CD4-positive, alpha-beta T cell (primary cell): Measurements from ENCODE around the gene TSBP1. TPM values are rescaled to one million over a fixed set of nuclear protein-coding genes. Genes with fewer than 3 reads are reported as not detected.

Experiments used
- ATAC-seq: fragments of 200-7000 bp; cut with Tn5 transposase; one replicate; pipeline ENCODE4 v1.10.0; 2022; ENCODE audit warnings: mild to moderate bottlenecking; ENCODE audit not compliant: poor library complexity
- CTCF ChIA-PET: fragments of 350-600 bp; sonication (Branson Sonifier 250); formaldehyde crosslinking; loops from one replicate; lab custom pipeline; 2021; ENCODE audit warnings: antibody characterized with exemption, inconsistent platforms; lab: Charles Lee
- POLR2A ChIA-PET: fragments of 350-600 bp; sonication (Branson Sonifier 250); formaldehyde crosslinking; loops from one replicate; lab custom pipeline; 2021; ENCODE audit warnings: antibody characterized with exemption, inconsistent platforms; lab: Charles Lee
- DNase-seq, 14 experiments: peaks; one replicate each; pipeline ENCODE4 v3.0.0-alpha.2; 2013 to 2020; ENCODE audit warnings: mixed read lengths in 2 of 14
- H3K27ac ChIP-seq, 2 donors: one replicate each; pipeline versions ENCODE4 v1.5.1 to v1.7.0; 2013; ENCODE audit warnings: low read length in 2 of 2, low read depth in 1 of 2, mild to moderate bottlenecking in 1 of 2
- H3K27me3 ChIP-seq, 2 experiments: 1 replicate in 1 of 2; 2 replicates in 1 of 2; pipeline versions ENCODE4 v1.6.1 to v1.7.0; 2013; ENCODE audit warnings: low read length in 2 of 2, control low read depth in 1 of 2, mild to moderate bottlenecking in 1 of 2, moderate library complexity in 1 of 2; ENCODE audit not compliant: insufficient read depth in 2 of 2, control insufficient read depth in 1 of 2
- H3K36me3 ChIP-seq: one replicate; pipeline ENCODE4 v1.6.1; 2013; ENCODE audit warnings: low read length, control low read depth; ENCODE audit not compliant: insufficient read depth
- H3K4me1 ChIP-seq: one replicate; pipeline ENCODE4 v1.6.1; 2013; ENCODE audit warnings: low read length, control low read depth; ENCODE audit not compliant: insufficient read depth
- H3K4me3 ChIP-seq: one replicate; pipeline ENCODE4 v1.5.1; 2013; ENCODE audit warnings: mild to moderate bottlenecking, low read length, moderate library complexity
- H3K9me3 ChIP-seq, 2 experiments: 1 replicate in 1 of 2; 2 replicates in 1 of 2; pipeline versions ENCODE4 v1.6.1 to v1.7.0; 2013; ENCODE audit warnings: low read length in 2 of 2, mild to moderate bottlenecking in 2 of 2, control low read depth in 1 of 2, moderate library complexity in 1 of 2; ENCODE audit not compliant: control insufficient read depth in 1 of 2, insufficient read depth in 1 of 2
- H3K27ac Mint-ChIP-seq: one replicate; pipeline ENCODE4 v1.8.0; 2020; ENCODE audit warnings: mixed read lengths
- H3K27me3 Mint-ChIP-seq: one replicate; pipeline ENCODE4 v1.8.0; 2021; ENCODE audit warnings: mixed read lengths
- H3K36me3 Mint-ChIP-seq: one replicate; pipeline ENCODE4 v1.8.0; 2021; ENCODE audit warnings: low read depth, mixed read lengths
- H3K4me1 Mint-ChIP-seq: one replicate; pipeline ENCODE4 v1.8.0; 2021; ENCODE audit warnings: low read depth, mixed read lengths
- H3K4me3 Mint-ChIP-seq: one replicate; pipeline ENCODE4 v1.8.0; 2020; ENCODE audit warnings: mild to moderate bottlenecking, mixed read lengths
- H3K9me3 Mint-ChIP-seq: one replicate; pipeline ENCODE4 v1.8.0; 2020; ENCODE audit warnings: mixed read lengths
- CTCF ChIP-seq: fragments of 200-600 bp; IDR thresholded peaks from one replicate; pipeline ENCODE4 v1.8.0; 2022; ENCODE audit warnings: antibody characterized with exemption, mild to moderate bottlenecking
- intact Hi-C, 2 experiments: fragments of 100-400 bp; cut with DNase I in 1 of 2; cut with micrococcal nuclease in 1 of 2; formaldehyde crosslinking; loops; one replicate each; pipeline versions ENCODE4 v1.15.1 to v1.9.0; 2023 to 2025; cut with DNase I, micrococcal nuclease
- total RNA-seq, 174 experiments: library from RNA in 2 of 174; stranded (reverse) in 2 of 174; gene quantifications; one replicate each; pipeline ENCODE4 v1.2.3 and lab custom pipeline; 2021 to 2026

Gene TSBP1
- total RNA-seq, 2 experiments from 2014 or later, result not detected

- Mint-ChIP-seq H3K27ac (no peak overlapping the region), H3K4me1 (no peaks in the 10 kb centered on the region), H3K4me3 (no peak overlapping the region), H3K27me3 (peaks cover 44% of the 10 kb centered on the region), H3K9me3 (no peaks in the 10 kb centered on the region), H3K36me3 (no peaks in the 10 kb centered on the region)
- CTCF ChIA-PET, result no interaction called here
- POLR2A ChIA-PET, result no interaction called here
- H3K36me3 ChIP-seq, result no peaks in the 10 kb centered on the region
- H3K27me3 ChIP-seq, result peaks cover 7 to 11% of the 10 kb centered on the region in 2 experiments
- no peak for DNase-seq
- no peaks in the 10 kb centered on the region for H3K9me3 ChIP-seq
- intact Hi-C loops, result no loop called here
- H3K4me3 ChIP-seq, result no peak overlapping the region
- TF ChIP-seq CTCF, result no peak
- no peaks in the 10 kb centered on the region for H3K4me1 ChIP-seq
- no peak for ATAC-seq
- no peak overlapping the region for H3K27ac ChIP-seq
These were observed 31.1 kb upstream of the TSBP1 start for GRCh38 chr6:32402812-32403211.

GRCh38 chr6:32401284-32401963, 29.7 kb upstream of the TSBP1 start:
- Mint-ChIP-seq H3K4me1 (no peaks in the 10 kb centered on the region), H3K36me3 (no peaks in the 10 kb centered on the region), H3K4me3 (no peak overlapping the region), H3K9me3 (no peaks in the 10 kb centered on the region), H3K27me3 (peaks cover 30% of the 10 kb centered on the region), H3K27ac (no peak overlapping the region)
- Histone ChIP-seq H3K27ac (no peak overlapping the region), H3K4me3 (no peak overlapping the region), H3K4me1 (no peaks in the 10 kb centered on the region), H3K36me3 (no peaks in the 10 kb centered on the region), H3K9me3 (no peaks in the 10 kb centered on the region), H3K27me3 (peaks cover 7% of the 10 kb centered on the region in 2 experiments)
- POLR2A ChIA-PET, result no interaction called here
- intact Hi-C loops, result no loop called here
- CTCF ChIA-PET, result interaction anchor here (0.8 kb wide), 1 partner anchor 12 kb away, joined by 3 read pairs; no protein-coding TSS in a partner anchor
- ATAC-seq (no peak), DNase-seq (no peak)
- no peak for TF ChIP-seq CTCF

- Histone ChIP-seq H3K27ac (no peak overlapping the region), H3K27me3 (no peaks in the 10 kb centered on the region), H3K4me1 (no peaks in the 10 kb centered on the region), H3K4me3 (no peak overlapping the region), H3K9me3 (no peaks in the 10 kb centered on the region), H3K36me3 (no peaks in the 10 kb centered on the region)
- Mint-ChIP-seq H3K27me3 (peaks cover 18% of the 10 kb centered on the region), H3K4me3 (no peak overlapping the region), H3K36me3 (no peaks in the 10 kb centered on the region), H3K9me3 (no peaks in the 10 kb centered on the region), H3K27ac (no peak overlapping the region), H3K4me1 (no peaks in the 10 kb centered on the region)
- intact Hi-C loops, result no loop called here
- ATAC-seq, result no peak
- ChIA-PET CTCF (no interaction called here), POLR2A (no interaction called here)
- no peak for DNase-seq
- no peak for TF ChIP-seq CTCF
These were observed 25.7 kb upstream of the TSBP1 start for GRCh38 chr6:32397252-32397920.
